GM12872 (cell line): ENCODE data around the gene PALS2.

Experiments
- TF ChIP-seq, protein P1 (sequence below): IDR thresholded peaks from 3 replicates; pipeline ENCODE4 v1.5.1; 2011; ENCODE audit warnings: low read depth, mild to moderate bottlenecking, low read length, moderate library complexity; ENCODE audit not compliant: insufficient read depth

The PALS2 gene, protein sequence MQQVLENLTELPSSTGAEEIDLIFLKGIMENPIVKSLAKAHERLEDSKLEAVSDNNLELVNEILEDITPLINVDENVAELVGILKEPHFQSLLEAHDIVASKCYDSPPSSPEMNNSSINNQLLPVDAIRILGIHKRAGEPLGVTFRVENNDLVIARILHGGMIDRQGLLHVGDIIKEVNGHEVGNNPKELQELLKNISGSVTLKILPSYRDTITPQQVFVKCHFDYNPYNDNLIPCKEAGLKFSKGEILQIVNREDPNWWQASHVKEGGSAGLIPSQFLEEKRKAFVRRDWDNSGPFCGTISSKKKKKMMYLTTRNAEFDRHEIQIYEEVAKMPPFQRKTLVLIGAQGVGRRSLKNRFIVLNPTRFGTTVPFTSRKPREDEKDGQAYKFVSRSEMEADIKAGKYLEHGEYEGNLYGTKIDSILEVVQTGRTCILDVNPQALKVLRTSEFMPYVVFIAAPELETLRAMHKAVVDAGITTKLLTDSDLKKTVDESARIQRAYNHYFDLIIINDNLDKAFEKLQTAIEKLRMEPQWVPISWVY

DNA sequence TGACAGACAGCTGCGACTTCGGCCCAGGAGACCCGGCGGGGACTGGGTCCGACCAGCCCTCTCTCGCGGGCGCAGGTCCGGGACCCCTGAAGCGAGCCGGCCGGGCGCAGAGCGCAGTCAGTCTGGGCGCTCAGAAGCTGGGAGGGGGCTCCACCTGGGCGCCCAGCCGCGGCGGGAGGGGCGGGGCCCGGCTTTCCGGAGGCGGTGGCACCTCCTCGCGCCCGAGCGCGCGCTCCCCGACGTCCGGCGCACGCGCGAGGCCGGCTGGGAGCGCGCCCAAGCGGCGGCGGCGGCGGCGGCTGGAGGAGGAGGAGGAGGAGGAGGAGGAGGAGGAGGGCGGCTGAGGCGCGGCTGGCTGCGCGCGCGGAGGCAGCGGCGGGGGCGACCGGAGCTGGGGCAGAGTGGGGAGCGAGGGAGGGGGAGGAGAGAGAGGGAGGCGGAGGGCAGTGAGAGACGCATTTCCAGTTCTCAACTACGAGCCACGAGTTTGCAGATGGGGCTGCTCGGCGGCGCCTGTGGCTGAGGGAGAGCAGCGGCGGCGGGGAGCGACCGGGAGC lies at the start of gene PALS2:
TSS of gene PALS2 (plus strand) at position 456 of the 557 bp plus-strand sequence. CDS start 50,216 bp downstream, outside the sequence.
- TF ChIP-seq, protein P1, sequence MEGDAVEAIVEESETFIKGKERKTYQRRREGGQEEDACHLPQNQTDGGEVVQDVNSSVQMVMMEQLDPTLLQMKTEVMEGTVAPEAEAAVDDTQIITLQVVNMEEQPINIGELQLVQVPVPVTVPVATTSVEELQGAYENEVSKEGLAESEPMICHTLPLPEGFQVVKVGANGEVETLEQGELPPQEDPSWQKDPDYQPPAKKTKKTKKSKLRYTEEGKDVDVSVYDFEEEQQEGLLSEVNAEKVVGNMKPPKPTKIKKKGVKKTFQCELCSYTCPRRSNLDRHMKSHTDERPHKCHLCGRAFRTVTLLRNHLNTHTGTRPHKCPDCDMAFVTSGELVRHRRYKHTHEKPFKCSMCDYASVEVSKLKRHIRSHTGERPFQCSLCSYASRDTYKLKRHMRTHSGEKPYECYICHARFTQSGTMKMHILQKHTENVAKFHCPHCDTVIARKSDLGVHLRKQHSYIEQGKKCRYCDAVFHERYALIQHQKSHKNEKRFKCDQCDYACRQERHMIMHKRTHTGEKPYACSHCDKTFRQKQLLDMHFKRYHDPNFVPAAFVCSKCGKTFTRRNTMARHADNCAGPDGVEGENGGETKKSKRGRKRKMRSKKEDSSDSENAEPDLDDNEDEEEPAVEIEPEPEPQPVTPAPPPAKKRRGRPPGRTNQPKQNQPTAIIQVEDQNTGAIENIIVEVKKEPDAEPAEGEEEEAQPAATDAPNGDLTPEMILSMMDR, result no peak

DNA sequence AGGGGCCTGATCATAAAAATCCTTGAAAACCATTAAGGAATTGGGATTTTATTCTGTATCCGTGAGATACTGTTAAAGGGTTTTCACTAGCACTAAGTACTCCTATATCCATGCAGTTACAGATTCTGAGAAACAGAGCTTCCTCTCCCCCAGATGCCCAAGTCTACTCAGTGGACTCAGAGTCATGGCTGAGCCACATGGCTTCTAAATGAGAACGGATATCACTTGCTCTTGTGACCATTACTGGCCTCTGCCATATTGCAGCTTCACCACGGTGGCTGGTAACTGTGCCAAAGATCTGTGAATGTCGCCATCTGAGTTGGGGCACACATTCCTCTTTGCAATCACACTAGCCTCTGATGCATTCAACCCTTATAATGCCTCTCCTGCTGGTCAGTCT lies 42.0 kb upstream of the PALS2 start:
- TF ChIP-seq, protein P1, result no peak

DNA sequence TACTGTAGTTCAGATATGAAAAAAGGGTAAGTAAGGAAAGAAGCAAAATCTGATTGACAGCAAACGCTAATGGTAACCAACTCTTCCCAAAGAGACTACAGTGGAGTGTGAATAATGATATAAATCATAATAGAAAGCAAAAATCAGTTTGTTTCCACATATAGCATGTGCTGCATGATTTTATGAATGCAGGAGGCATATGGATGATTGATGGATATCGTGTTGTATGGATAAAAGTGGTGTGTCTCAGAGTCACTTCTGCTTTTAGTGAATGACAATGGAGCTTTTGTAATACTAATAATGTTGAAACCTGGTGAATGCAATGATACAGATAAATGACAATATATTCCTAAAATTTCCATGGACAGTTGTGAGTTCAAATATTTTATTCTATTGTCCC lies 36.6 kb upstream of the PALS2 start:
- TF ChIP-seq, protein P1, result no peak

DNA sequence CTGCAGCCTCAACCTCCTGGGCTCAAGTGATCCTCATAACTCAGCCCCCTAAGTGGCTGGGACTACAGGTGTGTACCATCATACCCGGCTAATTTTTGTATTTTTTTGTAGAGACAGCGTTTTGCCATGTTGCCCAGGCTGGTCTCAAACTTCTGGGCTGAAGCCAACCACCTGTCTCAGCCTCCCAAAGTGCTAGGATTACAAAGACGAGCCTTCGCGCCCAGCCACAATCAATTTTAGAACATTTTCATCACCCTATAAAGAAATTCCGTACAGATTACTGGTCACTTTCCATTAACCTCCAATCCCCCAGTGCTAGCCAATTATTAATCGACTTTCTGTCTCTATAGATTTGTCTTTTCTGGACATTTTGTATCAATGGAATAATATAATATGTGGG lies 32.3 kb upstream of the PALS2 start:
- TF ChIP-seq, protein P1, result no peak

DNA sequence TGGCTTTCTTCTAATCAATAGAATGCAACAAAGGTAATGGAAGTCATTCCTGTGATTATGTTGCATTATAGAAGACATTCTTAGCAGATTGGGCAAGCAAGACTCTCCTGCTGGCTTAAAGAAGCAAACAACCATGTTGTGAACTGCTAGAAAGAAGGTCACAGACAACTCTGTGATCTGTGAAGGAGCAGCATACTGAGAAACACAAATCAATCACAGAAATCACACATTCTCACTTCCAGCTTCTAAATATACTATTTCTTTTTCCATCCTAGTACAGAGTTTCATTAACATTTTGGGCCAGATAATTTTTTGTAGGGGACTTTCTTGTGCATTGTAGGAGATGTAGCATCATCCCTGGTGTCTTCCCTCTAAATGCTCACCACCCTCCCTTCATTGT lies 28.0 kb upstream of the PALS2 start:
- TF ChIP-seq, protein P1, result no peak

DNA sequence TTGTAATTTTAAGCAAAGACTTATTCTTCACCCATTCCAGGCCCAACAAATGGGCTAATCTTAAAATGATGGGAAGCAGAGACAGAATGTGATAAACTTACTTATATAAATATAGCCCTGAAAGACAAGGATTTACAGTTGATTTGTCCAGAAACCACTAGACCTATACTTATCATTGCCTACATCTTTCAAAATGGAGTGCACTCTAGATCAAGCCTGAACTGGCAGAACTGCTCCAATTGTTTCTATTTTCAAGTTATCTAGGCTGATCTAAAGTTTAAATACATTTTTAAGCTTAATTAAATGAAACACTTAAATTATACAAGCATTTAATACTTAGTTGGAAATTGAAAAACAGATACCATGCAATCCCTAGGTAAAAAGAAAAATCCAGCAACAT lies 24.9 kb upstream of the PALS2 start:
- TF ChIP-seq, protein P1, result no peak

DNA sequence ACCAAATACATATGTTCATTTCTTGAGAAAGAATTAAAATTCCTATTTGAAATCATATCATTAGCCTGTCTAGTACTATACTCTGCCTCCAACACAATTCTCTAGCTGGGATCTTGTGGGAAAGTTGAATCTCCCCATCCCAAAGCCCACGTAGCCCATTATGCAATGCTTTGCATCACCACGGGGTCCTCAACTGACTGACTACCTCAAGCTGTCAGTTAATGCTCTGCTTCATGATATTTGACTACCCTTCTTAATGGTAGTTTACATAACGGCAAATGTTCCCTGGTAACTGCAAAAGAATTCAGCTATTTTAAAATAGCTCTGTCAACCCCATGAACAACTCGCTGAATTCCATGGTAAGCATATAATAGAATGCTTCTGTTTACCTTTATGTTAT lies 23.3 kb upstream of the PALS2 start:
- TF ChIP-seq, protein P1, result no peak
